ENCODE results near the gene KLHL12. TPM values are rescaled to one million over a fixed set of nuclear protein-coding genes. Genes with fewer than 3 reads are reported as not detected.
A peak's percentile ranks its signal among the peaks of the same experiment; 100 is the strongest.

KLHL12 gene
- total and polyA plus RNA-seq, 10 of the 15 experiments (the other 5 are each of a cell fraction or from before 2014, with no cell fraction given), result 16.0 to 53.8 (median 30.3) TPM

DNA sequence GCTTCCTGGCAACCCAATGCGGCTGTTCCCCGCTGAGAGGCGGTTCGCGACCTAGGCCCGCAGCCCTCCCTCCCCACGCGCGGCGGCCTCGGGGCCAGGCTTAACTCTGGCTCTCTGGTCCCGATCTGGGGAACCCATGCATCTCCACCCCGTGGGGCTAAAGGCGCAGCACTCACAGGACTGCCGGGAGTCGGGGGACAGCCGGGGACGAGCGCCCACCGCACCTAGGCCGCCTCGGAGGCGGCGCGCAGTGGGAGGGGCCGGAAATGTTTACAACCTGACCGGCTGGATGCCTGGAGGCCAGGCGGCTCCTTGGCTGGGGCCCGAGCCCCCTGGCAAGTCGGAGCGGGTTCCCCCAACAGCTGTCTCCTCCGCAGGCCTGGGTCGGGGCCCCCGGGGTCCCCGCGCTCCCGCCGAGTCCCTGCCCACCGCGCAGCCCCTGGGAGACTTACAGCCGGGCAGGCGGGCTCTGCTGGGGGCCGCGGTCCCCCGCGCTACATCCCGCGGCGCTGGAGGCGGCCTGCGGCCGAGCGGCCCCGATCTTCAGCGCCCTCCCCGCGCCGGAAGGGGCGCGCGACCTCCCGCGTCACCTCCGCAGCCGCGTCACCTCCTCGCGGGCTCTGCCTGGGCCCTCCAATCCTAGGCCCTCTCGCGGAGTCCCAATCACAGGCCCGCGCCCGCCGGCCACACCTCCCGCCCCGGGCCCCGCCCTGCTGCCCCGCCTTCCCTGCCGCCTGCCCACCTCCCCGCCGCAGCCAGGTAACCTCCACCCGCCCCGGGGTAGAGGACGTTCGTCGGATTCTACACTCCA, 30.9 kb upstream of the KLHL12 start, which contains the start of gene ADIPOR1 (continued):
- TF ChIP-seq CHD1 (IDR thresholded peaks at IDR 0.05; ENCODE audit: low read depth, low read length) (no peak), KLF5 (IDR thresholded peaks at IDR 0.05; ENCODE audit: partially characterized antibody) (no peak), ZZZ3 (IDR thresholded peaks at IDR 0.05; ENCODE audit: control insufficient read depth, insufficient read length, low read depth) (no peak), POLR2AphosphoS2 (IDR thresholded peaks at IDR 0.05; ENCODE audit: low read depth, low read length) (peak; percentile 80), NFYB (IDR thresholded peaks at IDR 0.05; ENCODE audit: insufficient read depth, low read depth, low read length) (peak; percentile 56; the same call in 1 of the 2 replicates), RFX5 (IDR thresholded peaks at IDR 0.05; ENCODE audit: low read depth, low read length) (no peak), MYB (IDR thresholded peaks at IDR 0.05; ENCODE audit: borderline replicate concordance, low read depth, low read length) (no peak), TAF1 (IDR thresholded peaks at IDR 0.05; ENCODE audit: borderline replicate concordance, low read depth, low read length) (peak; percentile 57; the same call in 1 of the 2 replicates), YY1 (IDR thresholded peaks at IDR 0.05; ENCODE audit: low read depth, low read length) (0 out of 2 replicates have a peak, but pooled peaks have one; percentile 16), NR2C1 (IDR thresholded peaks at IDR 0.05) (peak; percentile 72), SMARCA5 (IDR thresholded peaks at IDR 0.05) (peak; percentile 73; the same call in 1 of the 2 replicates), NRF1 (conservative IDR thresholded peaks at IDR 0.05; ENCODE audit: low read depth, low read length) (no peak), TCF3 (IDR thresholded peaks at IDR 0.05; ENCODE audit: borderline replicate concordance, insufficient read depth, low read depth, low read length) (no peak), NR2F1 (conservative IDR thresholded peaks at IDR 0.05) (peak; percentile 85), SP1 (IDR thresholded peaks at IDR 0.05; ENCODE audit: low read depth, low read length) (peak; percentile 46), CHD4 (IDR thresholded peaks at IDR 0.05) (no peak), RAD21 (IDR thresholded peaks at IDR 0.05; ENCODE audit: insufficient read depth, low read depth, low read length) (no peak), RUNX3 (IDR thresholded peaks at IDR 0.05; ENCODE audit: low read length) (peak; percentile 15; the same call in 1 of the 2 replicates), CHD2 (IDR thresholded peaks at IDR 0.05; ENCODE audit: borderline replicate concordance, low read depth, low read length) (peak; percentile 66), POLR2AphosphoS5 (IDR thresholded peaks at IDR 0.05; ENCODE audit: low read length) (peak; percentile 79)
- TF ChIP-seq, protein P1, sequence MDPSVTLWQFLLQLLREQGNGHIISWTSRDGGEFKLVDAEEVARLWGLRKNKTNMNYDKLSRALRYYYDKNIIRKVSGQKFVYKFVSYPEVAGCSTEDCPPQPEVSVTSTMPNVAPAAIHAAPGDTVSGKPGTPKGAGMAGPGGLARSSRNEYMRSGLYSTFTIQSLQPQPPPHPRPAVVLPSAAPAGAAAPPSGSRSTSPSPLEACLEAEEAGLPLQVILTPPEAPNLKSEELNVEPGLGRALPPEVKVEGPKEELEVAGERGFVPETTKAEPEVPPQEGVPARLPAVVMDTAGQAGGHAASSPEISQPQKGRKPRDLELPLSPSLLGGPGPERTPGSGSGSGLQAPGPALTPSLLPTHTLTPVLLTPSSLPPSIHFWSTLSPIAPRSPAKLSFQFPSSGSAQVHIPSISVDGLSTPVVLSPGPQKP (IDR thresholded peaks at IDR 0.05; ENCODE audit: low read depth, low read length), result 0 out of 2 replicates have a peak, but pooled peaks have one; percentile 40
- TF ChIP-seq, protein P2, sequence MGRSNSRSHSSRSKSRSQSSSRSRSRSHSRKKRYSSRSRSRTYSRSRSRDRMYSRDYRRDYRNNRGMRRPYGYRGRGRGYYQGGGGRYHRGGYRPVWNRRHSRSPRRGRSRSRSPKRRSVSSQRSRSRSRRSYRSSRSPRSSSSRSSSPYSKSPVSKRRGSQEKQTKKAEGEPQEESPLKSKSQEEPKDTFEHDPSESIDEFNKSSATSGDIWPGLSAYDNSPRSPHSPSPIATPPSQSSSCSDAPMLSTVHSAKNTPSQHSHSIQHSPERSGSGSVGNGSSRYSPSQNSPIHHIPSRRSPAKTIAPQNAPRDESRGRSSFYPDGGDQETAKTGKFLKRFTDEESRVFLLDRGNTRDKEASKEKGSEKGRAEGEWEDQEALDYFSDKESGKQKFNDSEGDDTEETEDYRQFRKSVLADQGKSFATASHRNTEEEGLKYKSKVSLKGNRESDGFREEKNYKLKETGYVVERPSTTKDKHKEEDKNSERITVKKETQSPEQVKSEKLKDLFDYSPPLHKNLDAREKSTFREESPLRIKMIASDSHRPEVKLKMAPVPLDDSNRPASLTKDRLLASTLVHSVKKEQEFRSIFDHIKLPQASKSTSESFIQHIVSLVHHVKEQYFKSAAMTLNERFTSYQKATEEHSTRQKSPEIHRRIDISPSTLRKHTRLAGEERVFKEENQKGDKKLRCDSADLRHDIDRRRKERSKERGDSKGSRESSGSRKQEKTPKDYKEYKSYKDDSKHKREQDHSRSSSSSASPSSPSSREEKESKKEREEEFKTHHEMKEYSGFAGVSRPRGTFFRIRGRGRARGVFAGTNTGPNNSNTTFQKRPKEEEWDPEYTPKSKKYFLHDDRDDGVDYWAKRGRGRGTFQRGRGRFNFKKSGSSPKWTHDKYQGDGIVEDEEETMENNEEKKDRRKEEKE (IDR thresholded peaks at IDR 0.05), result no peak
